VCaP (cell line): ENCODE results near the gene SESN1.

Source experiments
- H3K27ac ChIP-seq: fragments of 450-650 bp; 2 replicates; pipeline ENCODE4 v1.5.1; 2017
- TF ChIP-seq, protein P1 (sequence below): fragments of 450-650 bp; conservative IDR thresholded peaks from 2 replicates; pipeline ENCODE4 v1.5.1; 2017; ENCODE audit warnings: mild to moderate bottlenecking, moderate library complexity

Gene SESN1

DNA sequence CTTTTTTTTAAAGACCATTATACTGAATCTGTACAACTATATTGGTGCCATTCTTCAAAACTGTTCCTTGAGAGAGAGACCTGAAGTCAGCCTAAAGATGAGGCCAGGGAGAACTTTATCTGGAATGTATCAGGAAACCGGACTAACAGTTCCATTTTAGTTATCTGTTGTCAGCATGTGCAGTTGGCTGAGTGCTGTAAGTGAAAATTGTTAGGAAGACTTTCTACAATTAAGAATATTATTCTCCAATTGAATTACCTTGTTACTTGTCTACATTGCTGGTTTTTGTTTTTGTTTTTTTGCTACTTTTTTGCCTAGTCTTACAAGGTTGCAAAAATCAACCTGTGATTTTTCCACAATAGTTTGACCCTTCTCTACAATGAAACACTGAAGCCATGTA lies 8.1 kb upstream of the SESN1 start:
- no peak overlapping the region for H3K27ac ChIP-seq
- TF ChIP-seq, protein P1, sequence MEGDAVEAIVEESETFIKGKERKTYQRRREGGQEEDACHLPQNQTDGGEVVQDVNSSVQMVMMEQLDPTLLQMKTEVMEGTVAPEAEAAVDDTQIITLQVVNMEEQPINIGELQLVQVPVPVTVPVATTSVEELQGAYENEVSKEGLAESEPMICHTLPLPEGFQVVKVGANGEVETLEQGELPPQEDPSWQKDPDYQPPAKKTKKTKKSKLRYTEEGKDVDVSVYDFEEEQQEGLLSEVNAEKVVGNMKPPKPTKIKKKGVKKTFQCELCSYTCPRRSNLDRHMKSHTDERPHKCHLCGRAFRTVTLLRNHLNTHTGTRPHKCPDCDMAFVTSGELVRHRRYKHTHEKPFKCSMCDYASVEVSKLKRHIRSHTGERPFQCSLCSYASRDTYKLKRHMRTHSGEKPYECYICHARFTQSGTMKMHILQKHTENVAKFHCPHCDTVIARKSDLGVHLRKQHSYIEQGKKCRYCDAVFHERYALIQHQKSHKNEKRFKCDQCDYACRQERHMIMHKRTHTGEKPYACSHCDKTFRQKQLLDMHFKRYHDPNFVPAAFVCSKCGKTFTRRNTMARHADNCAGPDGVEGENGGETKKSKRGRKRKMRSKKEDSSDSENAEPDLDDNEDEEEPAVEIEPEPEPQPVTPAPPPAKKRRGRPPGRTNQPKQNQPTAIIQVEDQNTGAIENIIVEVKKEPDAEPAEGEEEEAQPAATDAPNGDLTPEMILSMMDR = no peak

GRCh38 chr6:109097661-109098060 lies 3.0 kb upstream of the SESN1 start:
- TF ChIP-seq, protein P1 = no peak
- no peak overlapping the region for H3K27ac ChIP-seq

DNA sequence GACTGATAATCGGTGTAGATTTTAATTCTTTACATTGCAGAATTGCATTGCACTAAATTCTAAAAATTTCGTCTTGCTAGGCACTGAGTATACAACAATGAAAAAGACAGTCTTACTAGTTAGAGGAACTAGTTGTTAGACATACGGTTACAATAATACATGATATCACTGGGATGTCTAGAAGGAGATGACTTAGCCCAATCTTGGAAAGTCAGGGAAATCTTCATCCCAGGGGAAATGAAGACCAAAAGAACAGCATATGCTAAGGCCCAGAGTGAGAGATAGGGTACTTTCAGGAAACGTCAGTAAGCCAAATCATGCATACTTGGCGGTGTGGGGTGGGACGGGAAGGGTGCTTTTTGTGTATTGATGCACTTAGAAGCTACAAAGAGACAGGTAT lies 1.6 kb upstream of the SESN1 start:
- TF ChIP-seq, protein P1 = no peak
- H3K27ac ChIP-seq = peak overlapping the region; percentile 90

- TF ChIP-seq, protein P1 = no peak
- H3K27ac ChIP-seq = peak overlapping the region; percentile 90
Observed at GRCh38 chr6:109095835-109096084, 1.1 kb upstream of the SESN1 start.

- TF ChIP-seq, protein P1 = 0 out of 2 replicates have a peak, but pooled peaks have one; percentile 5
- peak within 1 kb of the TSS; percentile 90 for H3K27ac ChIP-seq
Observed at GRCh38 chr6:109095036-109095834, 589 bp upstream of the SESN1 start, which contains the start of gene CEP57L1. CEP57L1 (plus strand) TSS chr6:109095507; CDS start chr6:109145222, 49,715 bp downstream.

- H3K27ac ChIP-seq = peak overlapping the region; percentile 90
- TF ChIP-seq, protein P1 = no peak
Observed at GRCh38 chr6:109093732-109094415, 772 bp downstream of the SESN1 start.

DNA sequence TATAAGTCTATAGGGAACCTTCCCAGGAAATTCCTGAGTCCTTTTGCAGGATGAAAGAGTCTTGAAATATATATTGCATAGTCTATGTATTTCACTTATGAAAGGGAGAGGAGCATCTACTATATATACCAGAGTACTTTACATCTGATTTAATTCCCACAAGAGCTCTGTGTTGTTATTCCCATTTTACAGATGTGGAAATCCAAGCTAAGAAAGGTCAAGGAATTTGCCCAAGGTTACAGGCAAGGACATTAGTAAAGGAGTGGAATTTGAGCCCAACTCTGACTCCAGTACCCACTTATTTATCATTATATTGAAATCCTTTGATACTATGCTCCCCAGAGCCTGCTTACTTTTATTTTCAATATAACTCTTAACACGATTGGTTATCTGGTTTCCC lies 2.6 kb downstream of the SESN1 start:
- no peak overlapping the region for H3K27ac ChIP-seq

More for the DNA sequence above, 2.6 kb downstream of the SESN1 start:
- TF ChIP-seq, protein P1 = no peak
